H1 (cell line): ENCODE measurements around the gene INPP4A.

Experiments
- BCL11A ChIP-seq, 2 experiments: IDR thresholded peaks; one replicate each; pipeline ENCODE4 v1.6.1; 2011; ENCODE audit warnings: low read depth in 2 of 2, low read length in 2 of 2, mild to moderate bottlenecking in 2 of 2
- CBX5 ChIP-seq: fragments of 300-800, 300-1000 bp; sonication (generic); IDR thresholded peaks from 2 replicates; pipeline ENCODE4 v1.7.1; 2016; ENCODE audit warnings: antibody characterized with exemption, low read length, low read depth
- CHD2 ChIP-seq: IDR thresholded peaks from 2 replicates; pipeline ENCODE4 v1.6.1; 2012; ENCODE audit warnings: low read length, improper control_type of control experiment
- CTCF ChIP-seq, 3 experiments: IDR thresholded peaks; 1 replicate in 2 of 3; 2 replicates in 1 of 3; pipeline versions ENCODE4 v1.5.1 to v1.6.1; 2011; ENCODE audit warnings: low read length in 3 of 3, mild to moderate bottlenecking in 3 of 3, inconsistent platforms in 2 of 3, low read depth in 1 of 3, moderate library complexity in 1 of 3; ENCODE audit not compliant: insufficient read depth in 1 of 3; ENCODE audit errors: control extremely low read depth in 1 of 3
- EGR1 ChIP-seq: IDR thresholded peaks from 2 replicates; pipeline ENCODE4 v1.6.1; 2011; ENCODE audit warnings: low read depth, low read length, borderline replicate concordance
- EZH2 ChIP-seq: fragments of 200-600 bp; sonication (generic); IDR thresholded peaks from 2 replicates; pipeline ENCODE4 v1.7.1; 2012; ENCODE audit warnings: low read depth, mild to moderate bottlenecking, moderate library complexity, low read length, inconsistent platforms; ENCODE audit not compliant: severe bottlenecking
- HDAC2 ChIP-seq, 2 experiments: fragments of 300-600 bp in 1 of 2; sonication (generic) in 1 of 2; IDR thresholded peaks; 2 replicates each; pipeline ENCODE4 v1.6.1; 2011 to 2012; ENCODE audit warnings: low read depth in 2 of 2, low read length in 2 of 2, mild to moderate bottlenecking in 2 of 2, moderate library complexity in 2 of 2, borderline replicate concordance in 1 of 2, inconsistent platforms in 1 of 2
- PHF8 ChIP-seq: fragments of 200-600 bp; sonication (generic); conservative IDR thresholded peaks from 2 replicates; pipeline ENCODE4 v1.7.1; 2012; ENCODE audit warnings: low read depth, mild to moderate bottlenecking, inconsistent platforms, low read length, moderate library complexity
- POLR2A ChIP-seq, 2 experiments: IDR thresholded peaks; 1 replicate in 1 of 2; 2 replicates in 1 of 2; pipeline ENCODE4 v1.6.1; 2011; ENCODE audit warnings: low read depth in 2 of 2, low read length in 2 of 2, mild to moderate bottlenecking in 2 of 2; ENCODE audit errors: control extremely low read depth in 1 of 2
- POLR2AphosphoS5 ChIP-seq: IDR thresholded peaks from 2 replicates; pipeline ENCODE4 v1.6.1; 2011; ENCODE audit warnings: low read depth, low read length
- SAP30 ChIP-seq: fragments of 300-600 bp; sonication (generic); IDR thresholded peaks from 2 replicates; pipeline ENCODE4 v1.7.1; 2012; ENCODE audit warnings: low read length, moderate library complexity, mild to moderate bottlenecking, inconsistent platforms; ENCODE audit not compliant: insufficient read depth, insufficient replicate concordance
- TEAD4 ChIP-seq: IDR thresholded peaks from 2 replicates; pipeline ENCODE4 v1.6.1; 2012; ENCODE audit warnings: low read depth, low read length, inconsistent platforms, mixed read lengths
- TF ChIP-seq, protein P1 (sequence below): IDR thresholded peaks from 2 replicates; pipeline ENCODE4 v1.6.1; 2011; ENCODE audit warnings: low read length, improper control_type of control experiment

DNA sequence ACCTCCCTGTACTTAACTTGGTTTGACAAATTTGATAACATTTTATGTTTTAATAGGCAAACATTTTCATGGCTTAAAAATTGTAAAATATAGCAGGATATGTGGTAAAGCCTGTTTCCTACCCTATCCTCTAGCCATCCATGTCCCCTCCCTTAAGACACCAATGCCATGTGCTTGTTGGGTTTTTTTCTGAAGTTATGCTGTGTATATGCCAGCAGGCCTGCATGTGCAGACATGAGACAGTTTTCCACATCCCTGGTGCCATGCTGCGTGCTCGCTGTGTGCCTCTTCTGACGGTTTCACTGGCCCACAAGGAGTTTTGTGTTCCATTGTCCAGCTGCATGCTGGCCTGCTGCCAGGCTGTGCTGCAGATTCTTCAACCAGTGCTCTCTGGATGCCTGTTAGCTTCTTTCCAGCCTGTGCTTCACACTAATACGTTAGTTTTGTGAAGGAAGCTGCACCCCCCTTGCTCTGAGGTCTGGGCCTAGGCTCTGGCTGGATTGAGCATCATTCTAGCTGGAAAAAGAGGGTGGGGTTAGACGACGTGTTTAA lies 16.9 kb downstream of the INPP4A start:
- TF ChIP-seq EZH2 (no peak), CBX5 (no peak), TEAD4 (no peak), CTCF (IDR thresholded peaks at IDR 0.05; ENCODE audit: control extremely low read depth in 1 of 3, insufficient read depth in 1 of 3, low read depth in 1 of 3, low read length in 3 of 3) (no peak), EGR1 (no peak), POLR2AphosphoS5 (no peak), HDAC2 (IDR thresholded peaks at IDR 0.05; ENCODE audit: borderline replicate concordance in 1 of 2, low read depth in 2 of 2, low read length in 2 of 2) (no peak), POLR2A (IDR thresholded peaks at IDR 0.05; ENCODE audit: control extremely low read depth in 1 of 2, low read depth in 2 of 2, low read length in 2 of 2) (no peak), BCL11A (IDR thresholded peaks at IDR 0.05; ENCODE audit: low read depth in 2 of 2, low read length in 2 of 2) (no peak), CHD2 (no peak), SAP30 (no peak), PHF8 (no peak)
- TF ChIP-seq, protein P1, sequence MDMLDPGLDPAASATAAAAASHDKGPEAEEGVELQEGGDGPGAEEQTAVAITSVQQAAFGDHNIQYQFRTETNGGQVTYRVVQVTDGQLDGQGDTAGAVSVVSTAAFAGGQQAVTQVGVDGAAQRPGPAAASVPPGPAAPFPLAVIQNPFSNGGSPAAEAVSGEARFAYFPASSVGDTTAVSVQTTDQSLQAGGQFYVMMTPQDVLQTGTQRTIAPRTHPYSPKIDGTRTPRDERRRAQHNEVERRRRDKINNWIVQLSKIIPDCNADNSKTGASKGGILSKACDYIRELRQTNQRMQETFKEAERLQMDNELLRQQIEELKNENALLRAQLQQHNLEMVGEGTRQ = no peak
